ENCODE data around the gene DLGAP4. TPM values are rescaled to one million over a fixed set of nuclear protein-coding genes. Genes with fewer than 3 reads are reported as not detected.
A peak's percentile ranks its signal among the peaks of the same experiment; 100 is the strongest.

Gene DLGAP4
- total and polyA plus RNA-seq, 10 donors, result 12.0 to 60.9 (median 45.9) TPM

DNA sequence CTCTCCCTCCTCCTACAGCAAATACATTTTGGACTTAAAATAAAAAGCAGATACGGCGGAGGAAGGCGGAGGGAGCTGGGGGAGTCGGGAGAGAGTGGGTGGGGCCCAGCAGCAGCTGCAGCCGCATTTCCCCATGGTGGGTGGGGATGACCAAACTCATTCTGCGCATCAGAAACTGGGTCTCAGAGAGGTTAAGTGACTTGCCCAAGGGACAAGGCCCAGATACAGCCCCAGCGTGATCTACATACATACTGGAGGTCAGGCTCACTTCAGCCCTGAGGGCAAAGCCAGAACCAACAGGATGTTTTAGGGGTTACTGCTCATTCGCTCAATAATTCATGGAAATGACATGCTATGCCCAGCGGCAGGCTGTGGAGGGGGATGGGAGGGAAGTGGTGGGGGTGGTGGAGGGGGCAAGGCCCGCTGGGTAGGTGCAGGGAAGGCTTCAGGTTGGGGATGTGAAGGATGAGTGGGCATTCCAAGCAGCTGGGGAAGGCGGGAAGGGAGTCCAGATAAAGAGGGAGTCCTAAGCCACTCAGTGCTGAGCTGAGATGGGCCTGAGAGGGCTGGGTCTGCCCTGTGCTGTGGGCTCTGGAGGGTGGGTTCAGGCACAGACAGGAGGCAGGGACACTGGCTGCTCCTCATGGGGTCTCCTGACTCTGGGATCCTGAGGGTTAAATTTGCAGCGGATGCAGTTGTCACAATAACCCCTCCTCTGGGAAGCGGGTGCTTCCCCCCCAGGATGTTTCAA is 31.0 kb downstream of the DLGAP4 start:
- no peaks in the 10 kb centered on the region for H3K36me3 ChIP-seq
- peak; percentile 41 for DNase-seq
- no peak overlapping the region for H3K27ac ChIP-seq
- peaks cover 0 to 86% (median 6%) of the 10 kb centered on the region in 7 donors for H3K27me3 ChIP-seq (replicated peaks in 1 of 7)
- intact Hi-C loops (cut with DNase I; ENCODE audit: low total_unique reads), result no loop called here
- no peaks in the 10 kb centered on the region for H3K4me1 ChIP-seq
- no peaks in the 10 kb centered on the region for H3K9me3 ChIP-seq
- H3K4me3 ChIP-seq, result no peak overlapping the region
- TF ChIP-seq, protein P1, sequence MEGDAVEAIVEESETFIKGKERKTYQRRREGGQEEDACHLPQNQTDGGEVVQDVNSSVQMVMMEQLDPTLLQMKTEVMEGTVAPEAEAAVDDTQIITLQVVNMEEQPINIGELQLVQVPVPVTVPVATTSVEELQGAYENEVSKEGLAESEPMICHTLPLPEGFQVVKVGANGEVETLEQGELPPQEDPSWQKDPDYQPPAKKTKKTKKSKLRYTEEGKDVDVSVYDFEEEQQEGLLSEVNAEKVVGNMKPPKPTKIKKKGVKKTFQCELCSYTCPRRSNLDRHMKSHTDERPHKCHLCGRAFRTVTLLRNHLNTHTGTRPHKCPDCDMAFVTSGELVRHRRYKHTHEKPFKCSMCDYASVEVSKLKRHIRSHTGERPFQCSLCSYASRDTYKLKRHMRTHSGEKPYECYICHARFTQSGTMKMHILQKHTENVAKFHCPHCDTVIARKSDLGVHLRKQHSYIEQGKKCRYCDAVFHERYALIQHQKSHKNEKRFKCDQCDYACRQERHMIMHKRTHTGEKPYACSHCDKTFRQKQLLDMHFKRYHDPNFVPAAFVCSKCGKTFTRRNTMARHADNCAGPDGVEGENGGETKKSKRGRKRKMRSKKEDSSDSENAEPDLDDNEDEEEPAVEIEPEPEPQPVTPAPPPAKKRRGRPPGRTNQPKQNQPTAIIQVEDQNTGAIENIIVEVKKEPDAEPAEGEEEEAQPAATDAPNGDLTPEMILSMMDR (IDR thresholded peaks at IDR 0.05 in 8 of 11, conservative IDR thresholded peaks at IDR 0.05 in 3 of 11), result no peak
- no peak for TF ChIP-seq POLR2A (IDR thresholded peaks at IDR 0.05)
- no peak for TF ChIP-seq POLR2AphosphoS5 (IDR thresholded peaks at IDR 0.05)
- WGBS, 5 donors, result 44 to 55% (median 50%) methylated on average over 12 to 13 of the region's 13 CpGs

DNA sequence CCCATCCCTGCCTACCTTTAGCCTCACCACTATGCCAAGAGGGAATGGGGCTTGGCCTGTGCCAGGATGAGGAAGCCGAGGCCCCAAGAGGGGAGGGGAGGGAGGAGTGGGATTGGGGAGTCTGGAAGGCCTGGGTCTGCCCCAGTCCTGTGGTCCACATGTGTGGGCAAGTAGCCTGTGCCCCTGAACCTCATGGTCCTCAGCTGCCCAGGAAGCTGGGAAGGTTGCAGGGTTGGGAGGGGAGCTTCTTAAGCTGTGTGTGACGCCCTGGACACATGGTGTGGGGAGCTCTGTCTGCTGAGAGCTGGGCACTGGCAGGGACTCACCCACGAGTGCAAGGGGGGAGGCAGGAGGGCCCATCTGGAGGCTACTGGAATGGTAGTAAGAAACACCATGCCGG is 31.7 kb downstream of the DLGAP4 start:
- Histone ChIP-seq H3K4me1 (no peaks in the 10 kb centered on the region), H3K36me3 (no peaks in the 10 kb centered on the region), H3K27me3 (replicated peaks in 1 of 7) (peaks cover 0 to 78% (median 6%) of the 10 kb centered on the region in 7 donors), H3K9me3 (no peaks in the 10 kb centered on the region), H3K27ac (no peak overlapping the region), H3K4me3 (no peak overlapping the region)
- peak; percentile 51 for DNase-seq
- intact Hi-C loops (cut with DNase I; ENCODE audit: low total_unique reads), result no loop called here
- WGBS, 5 donors, result 59 to 74% (median 68%) methylated on average over 4 of the region's 4 CpGs
- TF ChIP-seq, protein P1 (IDR thresholded peaks at IDR 0.05 in 8 of 11, conservative IDR thresholded peaks at IDR 0.05 in 3 of 11), result no peak
- TF ChIP-seq POLR2A (IDR thresholded peaks at IDR 0.05), result no peak
- TF ChIP-seq POLR2AphosphoS5 (IDR thresholded peaks at IDR 0.05), result no peak

DNA sequence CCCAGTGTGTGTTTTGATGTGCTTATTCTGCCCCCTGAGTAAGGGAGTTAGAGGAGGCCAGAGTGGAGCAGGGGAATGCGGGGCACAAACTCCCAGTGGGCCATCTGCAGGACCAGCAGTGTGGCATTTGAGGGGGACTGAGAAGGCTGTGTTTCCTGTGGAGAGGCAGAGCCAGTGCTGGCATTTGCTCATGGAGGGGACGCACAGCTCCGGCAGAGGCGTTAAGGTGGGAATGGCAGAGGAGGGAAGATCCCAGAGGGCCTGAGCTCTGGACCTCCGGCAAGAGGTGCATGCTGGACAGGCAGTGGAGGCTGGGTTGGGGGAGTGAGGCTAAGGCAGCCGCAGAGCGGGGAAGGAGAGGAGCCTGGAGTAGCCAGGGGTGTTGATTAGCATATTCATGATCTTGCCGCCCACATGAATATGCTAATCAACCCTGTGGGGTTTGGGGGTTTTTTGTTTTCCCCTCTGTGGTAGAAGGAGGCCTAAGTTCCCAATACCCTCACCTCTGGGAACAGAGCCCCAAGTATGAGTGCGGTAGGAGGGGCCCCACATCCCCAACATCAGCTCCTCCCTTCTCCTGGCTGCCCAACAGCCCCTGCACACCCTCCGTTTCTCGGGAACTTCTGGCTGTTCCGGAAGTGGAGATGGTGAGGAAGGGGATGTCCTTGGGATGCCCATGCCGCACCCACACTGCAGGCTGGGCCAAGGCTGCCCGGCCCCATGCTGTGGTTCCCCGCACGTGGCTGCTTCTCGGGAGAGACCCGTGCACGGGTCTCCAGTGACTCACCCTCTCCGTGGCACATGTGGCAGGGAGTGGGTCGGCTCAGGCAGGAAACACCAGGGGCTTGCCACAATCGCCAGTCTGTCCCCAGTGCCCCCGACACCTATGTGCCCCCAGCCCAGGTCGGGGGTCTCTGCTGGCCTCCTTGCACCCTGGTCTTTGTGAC is 33.8 kb downstream of the DLGAP4 start:
- 24 to 40% (median 32%) methylated on average over 10 to 24 of the region's 24 CpGs for whole genome bisulfite sequencing, 5 donors
- Histone ChIP-seq H3K27ac (no peak overlapping the region), H3K9me3 (no peaks in the 10 kb centered on the region), H3K27me3 (replicated peaks in 1 of 7) (peaks cover 0 to 71% (median 0%) of the 10 kb centered on the region in 7 donors), H3K36me3 (no peaks in the 10 kb centered on the region), H3K4me1 (no peaks in the 10 kb centered on the region), H3K4me3 (no peak overlapping the region)
- DNase-seq, result peak; percentile 62
- TF ChIP-seq POLR2AphosphoS5 (IDR thresholded peaks at IDR 0.05) (no peak), POLR2A (IDR thresholded peaks at IDR 0.05) (no peak)
- TF ChIP-seq, protein P1 (IDR thresholded peaks at IDR 0.05 in 8 of 11, conservative IDR thresholded peaks at IDR 0.05 in 3 of 11), result no peak
- intact Hi-C loops (cut with DNase I; ENCODE audit: low total_unique reads), result no loop called here

DNA sequence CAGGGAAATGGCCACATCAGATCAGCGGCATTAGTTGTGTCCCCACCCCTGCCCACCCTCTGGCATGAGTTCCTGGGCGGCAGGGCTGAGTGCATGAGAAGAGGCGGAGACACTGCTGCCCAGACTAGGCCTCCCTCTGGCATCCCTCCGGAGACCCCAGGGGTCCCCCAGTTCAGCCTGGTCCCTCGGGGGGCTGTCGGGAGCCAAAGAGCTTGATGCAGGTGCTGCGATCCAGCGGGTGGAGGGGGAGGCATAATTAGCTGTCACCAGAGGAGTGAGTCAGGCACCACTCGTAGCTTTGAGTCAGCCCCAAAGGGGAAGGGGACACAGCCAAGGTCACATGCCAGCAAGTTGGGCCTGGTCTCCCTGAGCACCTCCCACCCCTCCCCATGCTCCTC is 34.5 kb downstream of the DLGAP4 start:
- no peak for TF ChIP-seq POLR2A (IDR thresholded peaks at IDR 0.05)
- TF ChIP-seq, protein P1 (IDR thresholded peaks at IDR 0.05 in 8 of 11, conservative IDR thresholded peaks at IDR 0.05 in 3 of 11), result no peak
- no peak for TF ChIP-seq POLR2AphosphoS5 (IDR thresholded peaks at IDR 0.05)
- 53 to 69% (median 61%) methylated on average over 8 to 9 of the region's 9 CpGs for WGBS, 5 donors
- no peak for DNase-seq
- Histone ChIP-seq H3K36me3 (no peaks in the 10 kb centered on the region), H3K9me3 (no peaks in the 10 kb centered on the region), H3K27ac (no peak overlapping the region), H3K4me1 (no peaks in the 10 kb centered on the region), H3K4me3 (no peak overlapping the region), H3K27me3 (replicated peaks in 1 of 7) (peaks cover 0 to 64% (median 0%) of the 10 kb centered on the region in 7 donors)
- intact Hi-C loops (cut with DNase I; ENCODE audit: low total_unique reads), result no loop called here
